Coronary artery (tissue), 2 donors: Measurements from ENCODE around the gene CHI3L2.
A peak's percentile ranks its signal among the peaks of the same experiment; 100 is the strongest.

Source experiments
- DNase-seq: peaks from one replicate; pipeline ENCODE4 v3.0.0-alpha.2; 2017; ENCODE audit warnings: low spot score
- H3K27ac ChIP-seq, 2 donors: fragments of 200-600 bp; sonication (generic); one replicate each; pipeline ENCODE4 v1.5.1; 2016 to 2019
- H3K4me3 ChIP-seq: fragments of 200-600 bp; sonication (generic); 2 replicates; pipeline ENCODE4 v1.5.1; 2016; ENCODE audit warnings: mild to moderate bottlenecking, moderate library complexity
- CTCF ChIP-seq: fragments of 200-600 bp; sonication (generic); IDR thresholded peaks from one replicate; pipeline ENCODE4 v1.5.1; 2019; ENCODE audit warnings: antibody characterized with exemption

Gene CHI3L2

GRCh38 chr1:111274653-111275052 lies 47.1 kb downstream of the CHI3L2 start:
- DNase-seq = no peak
- Histone ChIP-seq H3K27ac (peak overlapping the region in 1 of 2 donors; percentile 43), H3K4me3 (no peak overlapping the region)
- no peak for TF ChIP-seq CTCF

- DNase-seq = no peak
- Histone ChIP-seq H3K27ac (peak overlapping the region in 1 of 2 donors; percentile 7), H3K4me3 (no peak overlapping the region)
- TF ChIP-seq CTCF = no peak
These were observed 47.6 kb downstream of the CHI3L2 start for GRCh38 chr1:111275079-111275478.

GRCh38 chr1:111275780-111276433 lies 48.4 kb downstream of the CHI3L2 start:
- TF ChIP-seq CTCF = no peak
- no peak overlapping the region for H3K27ac ChIP-seq
- no peak for DNase-seq
- H3K4me3 ChIP-seq = no peak overlapping the region

- no peak overlapping the region for H3K4me3 ChIP-seq
- H3K27ac ChIP-seq = no peak overlapping the region
- no peak for TF ChIP-seq CTCF
- no peak for DNase-seq
These were observed 51.6 kb downstream of the CHI3L2 start for GRCh38 chr1:111279144-111279543.

GRCh38 chr1:111280267-111280666 lies 52.8 kb downstream of the CHI3L2 start:
- Histone ChIP-seq H3K27ac (no peak overlapping the region), H3K4me3 (no peak overlapping the region)
- no peak for DNase-seq
- TF ChIP-seq CTCF = no peak

GRCh38 chr1:111281411-111281810 lies 53.9 kb downstream of the CHI3L2 start:
- no peak for TF ChIP-seq CTCF
- DNase-seq = no peak
- no peak overlapping the region for H3K4me3 ChIP-seq
- no peak overlapping the region for H3K27ac ChIP-seq

GRCh38 chr1:111283838-111284237 lies 56.3 kb downstream of the CHI3L2 start:
- DNase-seq = no peak

More at GRCh38 chr1:111283838-111284237, 56.3 kb downstream of the CHI3L2 start:
- Histone ChIP-seq H3K4me3 (no peak overlapping the region), H3K27ac (no peak overlapping the region)
- TF ChIP-seq CTCF = no peak
